ENCODE results near the gene TRAPPC2L. TPM values are rescaled to one million over a fixed set of nuclear protein-coding genes. Genes with fewer than 3 reads are reported as not detected.

Gene TRAPPC2L
- total and polyA plus RNA-seq, 10 of the 15 experiments (the other 5 are each of a cell fraction or from before 2014, with no cell fraction given) = 56.3 to 363 (median 118) TPM

DNA sequence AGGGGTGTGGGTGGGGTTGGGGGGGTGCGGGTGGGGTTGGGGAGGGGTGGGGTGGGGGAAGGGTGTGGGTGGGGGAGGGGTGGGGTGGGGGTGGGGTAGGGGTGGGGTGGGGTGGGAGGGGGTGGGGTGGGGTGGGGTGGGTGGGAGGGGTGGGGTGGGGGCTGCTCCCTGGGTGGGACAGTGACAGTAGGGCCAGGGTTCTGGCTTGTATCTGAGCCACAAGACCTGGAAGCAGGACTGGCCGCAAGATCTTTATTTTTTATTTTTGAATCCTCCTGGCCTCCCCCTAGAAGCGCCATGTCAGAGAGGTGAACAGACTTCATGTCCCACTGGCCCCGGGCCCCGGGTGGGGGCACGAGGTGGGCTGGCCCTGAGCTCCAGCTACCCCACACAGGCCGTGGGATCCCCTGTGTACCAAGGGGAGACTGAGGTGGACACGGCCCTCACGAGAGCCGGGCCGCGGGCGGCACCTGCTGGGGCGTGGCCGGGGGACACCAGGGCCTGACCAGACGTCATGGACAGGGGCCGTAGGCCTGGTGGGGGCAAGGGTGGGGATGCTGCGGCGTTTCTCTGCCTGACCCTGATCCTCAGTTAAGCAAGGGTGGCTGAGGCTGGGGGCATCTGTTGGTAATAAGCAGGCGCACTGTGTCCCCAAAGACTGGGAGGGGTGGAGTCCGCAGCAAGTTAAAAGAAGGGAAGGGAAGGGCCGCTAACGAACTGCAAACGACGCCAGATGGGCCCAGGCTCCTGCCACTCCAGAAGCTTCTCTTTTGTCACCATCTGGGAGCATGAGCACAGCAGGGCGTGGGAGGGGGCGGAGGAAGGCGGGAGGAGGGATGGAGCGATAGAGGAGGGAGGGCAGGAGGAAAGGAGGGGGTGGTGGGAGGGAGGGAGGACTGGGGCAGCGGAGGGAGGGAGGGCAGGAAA lies 31.8 kb downstream of the TRAPPC2L start:
- no peak for ATAC-seq
- DNase-seq (ENCODE audit: low read depth, low spot score) = peak; percentile 72
- Histone ChIP-seq H3K79me2 (ENCODE audit: control insufficient read depth, insufficient read depth, low read length) (no peaks in the 10 kb centered on the region), H3K36me3 (ENCODE audit: control insufficient read depth in 2 of 2, insufficient read depth in 2 of 2, low read length in 1 of 2) (peaks cover 1 to 4% of the 10 kb centered on the region in 2 experiments; a peak in 3 of 4 replicates), H3K4me3 (no peak overlapping the region), H3K4me1 (ENCODE audit: control insufficient read depth, insufficient read depth, low read length) (no peaks in the 10 kb centered on the region), H3K9me3 (replicated peaks; ENCODE audit: control insufficient read depth, insufficient read depth, low read length) (no peaks in the 10 kb centered on the region), H3K9ac (ENCODE audit: control insufficient read depth, insufficient read depth, low read length) (no peak overlapping the region), H3K4me2 (ENCODE audit: control insufficient read depth, insufficient read depth) (no peak overlapping the region), H3K27ac (ENCODE audit: control insufficient read depth, insufficient read depth) (no peak overlapping the region), H4K20me1 (ENCODE audit: control insufficient read depth, insufficient read depth) (no peaks in the 10 kb centered on the region), H3K27me3 (replicated peaks in 1 of 2; ENCODE audit: control insufficient read depth in 2 of 2, insufficient read depth in 2 of 2, low read length in 1 of 2) (no peaks in the 10 kb centered on the region), H2AFZ (ENCODE audit: control insufficient read depth, low read depth, low read length) (no peak overlapping the region)
- ChIA-PET SMC1A (ENCODE audit: uncharacterized antibody, unreplicated experiment) (no interaction called here), CTCF (no interaction called here), RAD21 (ENCODE audit: unreplicated experiment) (no interaction called here), POLR2A (no interaction called here)
- in situ Hi-C loops (cut with MboI) (no loop called here), intact Hi-C loops (cut with micrococcal nuclease; ENCODE audit: unreplicated experiment) (no loop called here)
- no TSS peak for BruUV-seq (replicated peaks)
- no peak for FAIRE-seq
- 66% methylated on average over 14 of the region's 30 CpGs for WGBS (ENCODE audit: insufficient coverage, insufficient replicate concordance, low lambda C conversion rate, missing lambda C conversion rate)
- TF ChIP-seq SP1 (IDR thresholded peaks at IDR 0.05; ENCODE audit: low read depth, low read length) (no peak), RAD51 (IDR thresholded peaks at IDR 0.05) (no peak), FOXM1 (IDR thresholded peaks at IDR 0.05; ENCODE audit: low read depth, low read length) (no peak), MEF2B (IDR thresholded peaks at IDR 0.05; ENCODE audit: partially characterized antibody, poor library complexity, severe bottlenecking) (no peak), FOS (IDR thresholded peaks at IDR 0.05; ENCODE audit: borderline replicate concordance, extremely low read depth, insufficient read length) (no peak), SUZ12 (IDR thresholded peaks at IDR 0.05; ENCODE audit: unreplicated experiment) (no peak), CHD4 (IDR thresholded peaks at IDR 0.05) (no peak), CREB1 (IDR thresholded peaks at IDR 0.05; ENCODE audit: low read depth) (no peak), ASH2L (IDR thresholded peaks at IDR 0.05; ENCODE audit: borderline replicate concordance, low read depth) (no peak), CBX5 (IDR thresholded peaks at IDR 0.05; ENCODE audit: low read depth) (no peak), EZH2 (IDR thresholded peaks at IDR 0.05; ENCODE audit: borderline replicate concordance, control insufficient read depth, low read depth, low read length) (no peak)
- TF ChIP-seq, protein P1, sequence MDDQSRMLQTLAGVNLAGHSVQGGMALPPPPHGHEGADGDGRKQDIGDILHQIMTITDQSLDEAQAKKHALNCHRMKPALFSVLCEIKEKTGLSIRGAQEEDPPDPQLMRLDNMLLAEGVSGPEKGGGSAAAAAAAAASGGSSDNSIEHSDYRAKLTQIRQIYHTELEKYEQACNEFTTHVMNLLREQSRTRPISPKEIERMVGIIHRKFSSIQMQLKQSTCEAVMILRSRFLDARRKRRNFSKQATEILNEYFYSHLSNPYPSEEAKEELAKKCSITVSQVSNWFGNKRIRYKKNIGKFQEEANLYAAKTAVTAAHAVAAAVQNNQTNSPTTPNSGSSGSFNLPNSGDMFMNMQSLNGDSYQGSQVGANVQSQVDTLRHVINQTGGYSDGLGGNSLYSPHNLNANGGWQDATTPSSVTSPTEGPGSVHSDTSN (IDR thresholded peaks at IDR 0.05; ENCODE audit: insufficient replicate concordance, low read depth, low read length) = no peak
- TF ChIP-seq, protein P2, sequence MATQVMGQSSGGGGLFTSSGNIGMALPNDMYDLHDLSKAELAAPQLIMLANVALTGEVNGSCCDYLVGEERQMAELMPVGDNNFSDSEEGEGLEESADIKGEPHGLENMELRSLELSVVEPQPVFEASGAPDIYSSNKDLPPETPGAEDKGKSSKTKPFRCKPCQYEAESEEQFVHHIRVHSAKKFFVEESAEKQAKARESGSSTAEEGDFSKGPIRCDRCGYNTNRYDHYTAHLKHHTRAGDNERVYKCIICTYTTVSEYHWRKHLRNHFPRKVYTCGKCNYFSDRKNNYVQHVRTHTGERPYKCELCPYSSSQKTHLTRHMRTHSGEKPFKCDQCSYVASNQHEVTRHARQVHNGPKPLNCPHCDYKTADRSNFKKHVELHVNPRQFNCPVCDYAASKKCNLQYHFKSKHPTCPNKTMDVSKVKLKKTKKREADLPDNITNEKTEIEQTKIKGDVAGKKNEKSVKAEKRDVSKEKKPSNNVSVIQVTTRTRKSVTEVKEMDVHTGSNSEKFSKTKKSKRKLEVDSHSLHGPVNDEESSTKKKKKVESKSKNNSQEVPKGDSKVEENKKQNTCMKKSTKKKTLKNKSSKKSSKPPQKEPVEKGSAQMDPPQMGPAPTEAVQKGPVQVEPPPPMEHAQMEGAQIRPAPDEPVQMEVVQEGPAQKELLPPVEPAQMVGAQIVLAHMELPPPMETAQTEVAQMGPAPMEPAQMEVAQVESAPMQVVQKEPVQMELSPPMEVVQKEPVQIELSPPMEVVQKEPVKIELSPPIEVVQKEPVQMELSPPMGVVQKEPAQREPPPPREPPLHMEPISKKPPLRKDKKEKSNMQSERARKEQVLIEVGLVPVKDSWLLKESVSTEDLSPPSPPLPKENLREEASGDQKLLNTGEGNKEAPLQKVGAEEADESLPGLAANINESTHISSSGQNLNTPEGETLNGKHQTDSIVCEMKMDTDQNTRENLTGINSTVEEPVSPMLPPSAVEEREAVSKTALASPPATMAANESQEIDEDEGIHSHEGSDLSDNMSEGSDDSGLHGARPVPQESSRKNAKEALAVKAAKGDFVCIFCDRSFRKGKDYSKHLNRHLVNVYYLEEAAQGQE (IDR thresholded peaks at IDR 0.05; ENCODE audit: low read depth, low read length) = no peak
- TF ChIP-seq, protein P3, sequence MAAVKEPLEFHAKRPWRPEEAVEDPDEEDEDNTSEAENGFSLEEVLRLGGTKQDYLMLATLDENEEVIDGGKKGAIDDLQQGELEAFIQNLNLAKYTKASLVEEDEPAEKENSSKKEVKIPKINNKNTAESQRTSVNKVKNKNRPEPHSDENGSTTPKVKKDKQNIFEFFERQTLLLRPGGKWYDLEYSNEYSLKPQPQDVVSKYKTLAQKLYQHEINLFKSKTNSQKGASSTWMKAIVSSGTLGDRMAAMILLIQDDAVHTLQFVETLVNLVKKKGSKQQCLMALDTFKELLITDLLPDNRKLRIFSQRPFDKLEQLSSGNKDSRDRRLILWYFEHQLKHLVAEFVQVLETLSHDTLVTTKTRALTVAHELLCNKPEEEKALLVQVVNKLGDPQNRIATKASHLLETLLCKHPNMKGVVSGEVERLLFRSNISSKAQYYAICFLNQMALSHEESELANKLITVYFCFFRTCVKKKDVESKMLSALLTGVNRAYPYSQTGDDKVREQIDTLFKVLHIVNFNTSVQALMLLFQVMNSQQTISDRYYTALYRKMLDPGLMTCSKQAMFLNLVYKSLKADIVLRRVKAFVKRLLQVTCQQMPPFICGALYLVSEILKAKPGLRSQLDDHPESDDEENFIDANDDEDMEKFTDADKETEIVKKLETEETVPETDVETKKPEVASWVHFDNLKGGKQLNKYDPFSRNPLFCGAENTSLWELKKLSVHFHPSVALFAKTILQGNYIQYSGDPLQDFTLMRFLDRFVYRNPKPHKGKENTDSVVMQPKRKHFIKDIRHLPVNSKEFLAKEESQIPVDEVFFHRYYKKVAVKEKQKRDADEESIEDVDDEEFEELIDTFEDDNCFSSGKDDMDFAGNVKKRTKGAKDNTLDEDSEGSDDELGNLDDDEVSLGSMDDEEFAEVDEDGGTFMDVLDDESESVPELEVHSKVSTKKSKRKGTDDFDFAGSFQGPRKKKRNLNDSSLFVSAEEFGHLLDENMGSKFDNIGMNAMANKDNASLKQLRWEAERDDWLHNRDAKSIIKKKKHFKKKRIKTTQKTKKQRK (IDR thresholded peaks at IDR 0.05; ENCODE audit: low read depth, low read length) = no peak

All from GM12878 (cell line).